K562 (cell line): ENCODE results near the gene WDR86. TPM values are rescaled to one million over a fixed set of nuclear protein-coding genes. Genes with fewer than 3 reads are reported as not detected.

Source experiments
- ARID1B ChIP-seq: fragments of 450-650 bp; IDR thresholded peaks from 2 replicates; pipeline ENCODE4 v1.6.1; 2016; ENCODE audit warnings: antibody characterized with exemption, mild to moderate bottlenecking, inconsistent platforms
- CAMTA2 ChIP-seq: fragments of 250-450 bp; sonication (Bioruptor Pico); conservative IDR thresholded peaks from 2 replicates; pipeline ENCODE4 v1.5.1; 2022
- CC2D1A ChIP-seq: fragments of 450-650 bp; IDR thresholded peaks from 2 replicates; pipeline ENCODE4 v1.6.1; 2017; ENCODE audit warnings: mild to moderate bottlenecking
- CREM ChIP-seq: IDR thresholded peaks from 2 replicates; pipeline ENCODE4 v1.6.1; 2014; ENCODE audit warnings: antibody characterized with exemption, low read depth
- CTCFL ChIP-seq: IDR thresholded peaks from 2 replicates; pipeline ENCODE4 v1.6.1; 2011; ENCODE audit warnings: borderline replicate concordance, low read depth, mild to moderate bottlenecking, moderate library complexity, low read length; ENCODE audit not compliant: insufficient read depth, poor library complexity, severe bottlenecking
- ETV6 ChIP-seq, 3 experiments: fragments of 150-350 bp in 1 of 3; sonication (generic) in 1 of 3; formaldehyde crosslinking in 1 of 3; IDR thresholded peaks; 2 replicates each; pipeline versions ENCODE4 v1.6.1 to v1.8.0; 2014 to 2022; ENCODE audit warnings: borderline replicate concordance in 2 of 3, low read depth in 2 of 3, antibody characterized with exemption in 1 of 3, low read length in 1 of 3, mild to moderate bottlenecking in 1 of 3, missing genetic modification reagents in 1 of 3
- EZH2 ChIP-seq: IDR thresholded peaks from 2 replicates; pipeline ENCODE4 v1.6.1; 2012; ENCODE audit warnings: low read depth, mild to moderate bottlenecking, inconsistent platforms, low read length, borderline replicate concordance
- GATAD2A ChIP-seq: fragments of 450-650 bp; IDR thresholded peaks from 2 replicates; pipeline ENCODE4 v1.6.1; 2017
- IRF9 ChIP-seq: fragments of 450-650 bp; IDR thresholded peaks from 2 replicates; pipeline ENCODE4 v1.6.1; 2016; ENCODE audit warnings: missing biosample characterization, missing genetic modification characterization
- LARP7 ChIP-seq: fragments of 450-650 bp; IDR thresholded peaks from 2 replicates; pipeline ENCODE4 v1.6.1; 2016
- MAFF ChIP-seq: IDR thresholded peaks from 2 replicates; pipeline ENCODE4 v1.6.1; 2012; ENCODE audit warnings: low read length, improper control_type of control experiment
- MAFG ChIP-seq: fragments of 450-650 bp; conservative IDR thresholded peaks from 2 replicates; pipeline ENCODE4 v1.6.1; 2016; ENCODE audit warnings: missing genetic modification characterization, missing compliant biosample characterization
- RUNX1 ChIP-seq: sonication (generic); IDR thresholded peaks from 2 replicates; pipeline ENCODE4 v1.6.1; 2016; ENCODE audit warnings: antibody characterized with exemption, low read depth
- SETDB1 ChIP-seq: IDR thresholded peaks from one replicate; pipeline ENCODE4 v1.6.1; 2012; ENCODE audit warnings: low read length, control low read depth, inconsistent platforms
- SREBF1 ChIP-seq: fragments of 150-350 bp; IDR thresholded peaks from 2 replicates; pipeline ENCODE4 v1.6.1; 2014; ENCODE audit warnings: antibody characterized with exemption, low read depth, low read length, borderline replicate concordance
- TCF7 ChIP-seq: sonication (generic); IDR thresholded peaks from 2 replicates; pipeline ENCODE4 v1.6.1; 2016; ENCODE audit warnings: antibody characterized with exemption, borderline replicate concordance
- ZBTB2 ChIP-seq: fragments of 450-650 bp; IDR thresholded peaks from 2 replicates; pipeline ENCODE4 v1.6.1; 2016; ENCODE audit warnings: antibody characterized with exemption
- ZFP30 ChIP-seq: fragments of 250-450 bp; sonication (Bioruptor Pico); IDR thresholded peaks from 2 replicates; pipeline ENCODE4 v1.8.0; 2022; ENCODE audit warnings: moderate library complexity, mild to moderate bottlenecking, inconsistent platforms, borderline replicate concordance
- ZNF280A ChIP-seq: fragments of 450-650 bp; IDR thresholded peaks from 2 replicates; pipeline ENCODE4 v1.6.1; 2018; ENCODE audit warnings: mild to moderate bottlenecking, low read depth; ENCODE audit not compliant: partially characterized antibody
- ZNF282 ChIP-seq: sonication (generic); formaldehyde crosslinking; IDR thresholded peaks from 2 replicates; pipeline ENCODE4 v1.8.1; 2023; ENCODE audit warnings: missing genetic modification reagents
- ZNF408 ChIP-seq: fragments of 250-450 bp; sonication (Bioruptor Pico); IDR thresholded peaks from 2 replicates; pipeline ENCODE4 v1.4.0; 2020; ENCODE audit warnings: low read depth, mild to moderate bottlenecking, moderate library complexity
- ZNF785 ChIP-seq: fragments of 250-450 bp; sonication (Bioruptor Pico); IDR thresholded peaks from 2 replicates; pipeline ENCODE4 v1.4.0; 2020; ENCODE audit warnings: mild to moderate bottlenecking
- ZNF830 ChIP-seq: fragments of 250-450 bp; sonication (Bioruptor Pico); IDR thresholded peaks from 2 replicates; pipeline ENCODE4 v1.5.0; 2021; ENCODE audit warnings: mild to moderate bottlenecking
- polyA plus RNA-seq, 8 experiments: library from polyadenylated mRNA; depleted of rRNA in 4 of 8; stranded (reverse) in 5 of 8; unstranded in 3 of 8; fragments of >200 nt; fragmentation: Nextera tagmentation in 2 of 8; fragmentation: Illumina TruSeq in 1 of 8; extraction: Ambion mirVana in 2 of 8; extraction: Trizol in 1 of 8; gene quantifications; 2 replicates each; pipeline versions ENCODE4 v1.2.1 to v1.2.3, GENCODE V29; 2011 to 2014; ENCODE audit warnings: inconsistent platforms in 1 of 8, missing spikeins in 1 of 8
- total RNA-seq, 7 experiments: library from RNA; depleted of rRNA in 6 of 7; stranded (reverse); fragments of >200 nt in 6 of 7; fragmentation: Illumina TruSeq in 2 of 7; extraction: Trizol in 2 of 7; gene quantifications; 2 replicates each; pipeline versions ENCODE4 v1.2.1 to v1.2.3, GENCODE V29; 2011 to 2021; ENCODE audit warnings: low replicate concordance in 1 of 7

The WDR86 gene
- total and polyA plus RNA-seq, 9 of the 15 experiments (the other 6 are each of a cell fraction or from before 2014, with no cell fraction given): 0.24 TPM; not detected in 8

GRCh38 chr7:151404216-151405011 is 5.4 kb downstream of the WDR86 start (continued):
- TF ChIP-seq ZBTB2 (peak; percentile 64; the same call in 1 of the 2 replicates), CREM (peak; percentile 54), CC2D1A (no peak), MAFF (peak; percentile 80), CAMTA2 (CRISPR knock-in tag) (0 out of 2 replicates have a peak, but pooled peaks have one; percentile 25), ZNF280A (no peak), ZNF830 (CRISPR knock-in tag) (no peak), SETDB1 (no peak), ARID1B (peak; percentile 59; the same call in 1 of the 2 replicates), RUNX1 (0 out of 2 replicates have a peak, but pooled peaks have one; percentile 68), CTCFL (peak; percentile 12), EZH2 (no peak), TCF7 (peak; percentile 56; the same call in 1 of the 2 replicates), ZFP30 (CRISPR knock-in tag) (no peak), GATAD2A (peak; percentile 54; the same call in 1 of the 2 replicates), LARP7 (no peak), SREBF1 (no peak), ETV6 (IDR thresholded peaks at IDR 0.05; ENCODE audit: borderline replicate concordance in 1 of 2, low read depth in 2 of 2, low read length in 1 of 2) (no peak), ETV6 (CRISPR knock-in tag; IDR thresholded peaks at IDR 0.05; ENCODE audit: borderline replicate concordance) (no peak), ZNF408 (CRISPR knock-in tag) (no peak), MAFG (tag) (peak; percentile 83), ZNF282 (CRISPR knock-in tag) (no peak), ZNF785 (no peak), IRF9 (tag) (no peak)
